Suprapubic skin (tissue), 4 donors: ENCODE data around the gene USP35. TPM values are rescaled to one million over a fixed set of nuclear protein-coding genes. Genes with fewer than 3 reads are reported as not detected.

ENCODE experiments used
- DNase-seq, 2 donors: peaks; one replicate each; pipeline ENCODE4 v3.0.0-alpha.2; 2019; ENCODE audit warnings: low spot score in 2 of 2
- H3K27ac ChIP-seq: fragments of 200-600 bp; sonication (generic); one replicate; pipeline ENCODE4 v1.5.1; 2019
- H3K27me3 ChIP-seq: fragments of 200-600 bp; sonication (generic); one replicate; pipeline ENCODE4 v1.5.1; 2019
- H3K36me3 ChIP-seq: fragments of 200-600 bp; sonication (generic); one replicate; pipeline ENCODE4 v1.5.1; 2019
- H3K4me1 ChIP-seq: fragments of 200-600 bp; sonication (generic); one replicate; pipeline ENCODE4 v1.5.1; 2019
- H3K4me3 ChIP-seq: fragments of 200-600 bp; sonication (generic); one replicate; pipeline ENCODE4 v1.5.1; 2019; ENCODE audit warnings: mild to moderate bottlenecking
- H3K9me3 ChIP-seq: fragments of 200-600 bp; sonication (generic); one replicate; pipeline ENCODE4 v1.5.1; 2019
- EP300 ChIP-seq: sonication (generic); formaldehyde crosslinking; IDR thresholded peaks from one replicate; pipeline ENCODE4 v1.6.1; 2017; ENCODE audit warnings: antibody characterized with exemption
- POLR2A ChIP-seq, 2 donors: fragments of 450-650 bp; IDR thresholded peaks; one replicate each; pipeline ENCODE4 v1.6.1; 2017; ENCODE audit warnings: antibody characterized with exemption in 2 of 2, mild to moderate bottlenecking in 2 of 2, moderate library complexity in 2 of 2
- POLR2AphosphoS5 ChIP-seq, 3 donors: sonication (generic); formaldehyde crosslinking; IDR thresholded peaks; one replicate each; pipeline ENCODE4 v1.6.1; 2017; ENCODE audit warnings: antibody characterized with exemption in 3 of 3
- WGBS: methylation state at CpG from one replicate; pipeline ENCODE4 v1.1.5; 2018; 5-methylcytosine and 5-hydroxymethylcytosine counted together
- total RNA-seq, 4 donors: library from RNA; depleted of rRNA; stranded (reverse); fragments of >200 nt; gene quantifications; one replicate each; pipeline ENCODE4 v1.1.0, GENCODE V29; 2016
- TF ChIP-seq, protein P1 (sequence below), 2 donors: fragments of 200-600 bp in 1 of 2; fragments of 450-650 bp in 1 of 2; sonication (generic) in 1 of 2; IDR thresholded peaks; one replicate each; pipeline ENCODE4 v1.5.1; 2016 to 2019; ENCODE audit warnings: antibody characterized with exemption in 2 of 2, mild to moderate bottlenecking in 1 of 2, moderate library complexity in 1 of 2

The USP35 gene
- total RNA-seq, 4 donors from 2014 or later, result 2.3 to 9.6 (median 5.6) TPM

DNA sequence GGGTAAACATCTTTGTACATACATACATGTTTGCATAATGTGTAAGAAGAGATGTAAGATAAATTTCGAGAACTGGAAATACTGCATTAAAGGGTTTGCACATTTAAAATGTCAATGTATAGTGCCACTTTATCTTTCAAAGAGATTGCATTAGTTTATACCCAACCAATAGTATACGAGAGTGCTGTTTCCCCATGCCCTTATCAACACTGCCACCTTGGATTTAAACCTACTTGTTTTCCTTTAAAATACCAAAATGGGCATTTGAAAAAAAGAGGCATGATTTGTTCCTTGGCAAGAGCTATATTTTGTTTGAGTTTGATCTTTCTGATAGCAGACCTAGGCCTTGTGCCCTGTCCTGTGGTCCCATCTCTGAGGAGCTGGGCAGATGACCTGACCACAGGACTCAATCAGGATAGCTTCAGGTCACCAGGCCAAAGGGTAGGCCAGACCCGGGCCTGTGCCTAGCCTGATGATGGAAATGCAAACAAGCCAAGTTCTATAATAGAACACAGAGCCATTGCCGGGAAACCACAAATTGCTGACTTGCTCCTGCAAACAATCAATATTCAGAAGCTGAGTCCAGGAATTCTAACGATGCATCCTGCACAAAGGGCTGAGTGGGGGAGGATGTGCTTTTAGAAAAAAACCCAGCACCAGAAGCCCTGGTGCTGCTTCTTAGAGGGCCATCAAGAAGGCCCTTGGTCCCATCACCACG is 32.4 kb upstream of the USP35 start:
- no peaks in the 10 kb centered on the region for H3K4me1 ChIP-seq
- H3K36me3 ChIP-seq, result no peaks in the 10 kb centered on the region
- no peak overlapping the region for H3K27ac ChIP-seq
- 66% methylated on average over 6 of the region's 6 CpGs for WGBS
- H3K9me3 ChIP-seq, result no peaks in the 10 kb centered on the region
- no peaks in the 10 kb centered on the region for H3K27me3 ChIP-seq
- no peak overlapping the region for H3K4me3 ChIP-seq
- TF ChIP-seq POLR2AphosphoS5 (IDR thresholded peaks at IDR 0.05), result no peak
- DNase-seq, result no peak

DNA sequence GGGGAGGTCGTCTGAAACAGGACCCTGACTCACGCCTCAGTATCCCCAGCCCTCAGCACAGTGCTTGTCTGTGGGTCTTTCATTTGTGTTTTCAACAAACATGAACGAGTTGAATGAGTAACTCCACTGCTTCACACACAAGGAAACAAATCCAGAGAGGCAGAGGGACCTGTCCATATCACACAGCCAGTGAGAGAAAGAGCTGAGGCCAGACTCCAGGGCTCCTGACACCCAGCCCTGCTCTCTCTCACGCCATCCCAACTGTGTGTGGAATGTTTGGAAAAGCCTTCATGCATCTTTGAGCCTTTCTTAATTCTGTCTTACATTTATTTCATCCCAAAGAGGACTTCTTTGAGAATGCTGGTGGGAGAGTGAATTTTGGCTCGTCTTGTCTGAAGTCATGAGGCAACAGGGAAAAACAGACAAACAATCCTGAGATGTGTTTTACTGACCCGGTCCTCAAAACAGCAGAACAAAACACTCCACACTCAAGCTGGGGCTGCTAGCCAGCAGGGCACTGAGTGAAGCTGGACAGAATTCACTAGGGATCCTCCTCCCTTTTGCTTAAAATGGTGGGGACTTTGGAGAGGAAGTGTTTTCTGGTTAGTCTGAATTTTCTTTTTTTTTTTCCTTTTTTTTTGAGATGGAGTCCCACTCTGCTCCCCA is 29.6 kb upstream of the USP35 start:
- Histone ChIP-seq H3K4me3 (no peak overlapping the region), H3K4me1 (no peaks in the 10 kb centered on the region), H3K9me3 (no peaks in the 10 kb centered on the region), H3K27ac (no peak overlapping the region), H3K27me3 (no peaks in the 10 kb centered on the region), H3K36me3 (no peaks in the 10 kb centered on the region)
- WGBS, result 61% methylated on average over 6 of the region's 6 CpGs
- DNase-seq, result no peak
- TF ChIP-seq POLR2AphosphoS5 (IDR thresholded peaks at IDR 0.05) (no peak), POLR2A (IDR thresholded peaks at IDR 0.05) (no peak), EP300 (no peak)
- TF ChIP-seq, protein P1, sequence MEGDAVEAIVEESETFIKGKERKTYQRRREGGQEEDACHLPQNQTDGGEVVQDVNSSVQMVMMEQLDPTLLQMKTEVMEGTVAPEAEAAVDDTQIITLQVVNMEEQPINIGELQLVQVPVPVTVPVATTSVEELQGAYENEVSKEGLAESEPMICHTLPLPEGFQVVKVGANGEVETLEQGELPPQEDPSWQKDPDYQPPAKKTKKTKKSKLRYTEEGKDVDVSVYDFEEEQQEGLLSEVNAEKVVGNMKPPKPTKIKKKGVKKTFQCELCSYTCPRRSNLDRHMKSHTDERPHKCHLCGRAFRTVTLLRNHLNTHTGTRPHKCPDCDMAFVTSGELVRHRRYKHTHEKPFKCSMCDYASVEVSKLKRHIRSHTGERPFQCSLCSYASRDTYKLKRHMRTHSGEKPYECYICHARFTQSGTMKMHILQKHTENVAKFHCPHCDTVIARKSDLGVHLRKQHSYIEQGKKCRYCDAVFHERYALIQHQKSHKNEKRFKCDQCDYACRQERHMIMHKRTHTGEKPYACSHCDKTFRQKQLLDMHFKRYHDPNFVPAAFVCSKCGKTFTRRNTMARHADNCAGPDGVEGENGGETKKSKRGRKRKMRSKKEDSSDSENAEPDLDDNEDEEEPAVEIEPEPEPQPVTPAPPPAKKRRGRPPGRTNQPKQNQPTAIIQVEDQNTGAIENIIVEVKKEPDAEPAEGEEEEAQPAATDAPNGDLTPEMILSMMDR (IDR thresholded peaks at IDR 0.05), result no peak

DNA sequence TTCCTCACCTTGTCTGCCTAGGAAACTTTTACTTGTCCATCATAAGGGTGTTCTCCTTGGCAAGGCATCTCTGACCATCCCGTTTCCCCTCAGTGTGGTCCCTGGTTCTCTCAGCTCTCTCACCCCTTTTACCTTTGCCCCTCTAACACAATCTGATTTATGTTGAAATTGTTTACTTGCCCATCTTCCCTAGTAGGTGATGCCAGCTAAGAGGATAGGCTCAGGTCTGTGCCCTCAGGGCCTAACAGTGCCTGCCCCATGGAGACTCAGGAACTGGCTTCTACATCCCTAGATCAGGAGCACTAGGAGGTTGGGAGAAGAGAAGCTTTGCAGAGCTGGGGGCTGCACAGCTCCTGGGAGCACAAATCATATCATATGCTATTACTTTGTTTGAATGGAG is 28.2 kb upstream of the USP35 start:
- Histone ChIP-seq H3K27ac (no peak overlapping the region), H3K4me1 (no peaks in the 10 kb centered on the region), H3K36me3 (no peaks in the 10 kb centered on the region), H3K4me3 (no peak overlapping the region), H3K9me3 (no peaks in the 10 kb centered on the region), H3K27me3 (no peaks in the 10 kb centered on the region)
- WGBS, result 94% methylated on average over 1 of the region's 1 CpG
- TF ChIP-seq, protein P1 (IDR thresholded peaks at IDR 0.05), result no peak
- TF ChIP-seq EP300, result no peak
- TF ChIP-seq POLR2AphosphoS5 (IDR thresholded peaks at IDR 0.05), result no peak
- TF ChIP-seq POLR2A (IDR thresholded peaks at IDR 0.05), result no peak
- no peak for DNase-seq

DNA sequence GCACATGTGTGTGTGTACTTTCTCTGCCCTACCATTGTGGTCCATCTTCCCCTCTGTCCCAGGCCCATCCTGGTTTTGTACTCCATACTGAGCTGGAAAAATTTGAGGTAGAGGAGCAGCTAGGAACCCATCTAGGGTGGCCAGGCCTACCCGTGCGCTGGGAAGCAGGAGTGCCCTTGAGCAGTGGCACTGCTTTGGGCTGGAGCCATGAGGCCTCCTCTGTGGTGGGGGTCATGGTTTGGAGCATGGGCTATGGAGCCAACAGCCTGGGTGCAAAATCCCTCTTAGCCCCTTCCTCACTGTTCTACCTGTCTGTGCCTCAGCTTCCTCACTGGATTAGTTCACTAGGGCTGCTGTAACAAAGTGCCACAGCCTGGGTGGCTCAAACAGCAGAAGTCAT is 27.4 kb upstream of the USP35 start:
- H3K36me3 ChIP-seq, result no peaks in the 10 kb centered on the region
- 94% methylated on average over 2 of the region's 2 CpGs for WGBS
- DNase-seq, result no peak
- H3K27ac ChIP-seq, result no peak overlapping the region
- no peak for TF ChIP-seq POLR2AphosphoS5 (IDR thresholded peaks at IDR 0.05)
- TF ChIP-seq EP300, result no peak
- TF ChIP-seq, protein P1 (IDR thresholded peaks at IDR 0.05), result no peak
- no peak for TF ChIP-seq POLR2A (IDR thresholded peaks at IDR 0.05)
- H3K4me1 ChIP-seq, result no peaks in the 10 kb centered on the region
- H3K4me3 ChIP-seq, result no peak overlapping the region
- no peaks in the 10 kb centered on the region for H3K27me3 ChIP-seq
- no peaks in the 10 kb centered on the region for H3K9me3 ChIP-seq

DNA sequence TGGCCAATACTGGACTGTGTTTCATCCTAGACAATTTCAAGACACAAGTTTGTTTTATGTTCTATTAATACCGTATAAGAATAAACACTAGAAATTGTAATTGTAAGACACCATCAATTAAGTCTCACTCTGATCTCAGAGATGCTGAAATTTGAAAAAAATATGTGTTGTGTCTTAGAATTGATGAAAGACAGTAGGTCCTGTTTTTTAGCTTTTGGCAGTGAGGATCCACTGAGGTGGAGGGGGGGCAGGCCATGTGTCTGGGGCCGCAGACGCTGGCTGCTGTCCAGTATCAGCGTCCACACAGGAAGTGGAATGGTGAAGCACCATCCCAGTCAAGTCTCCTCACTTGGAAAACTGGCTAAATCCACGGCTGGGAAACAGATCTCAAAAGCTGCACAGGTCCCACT is 26.8 kb upstream of the USP35 start:
- no peak overlapping the region for H3K4me3 ChIP-seq
- no peaks in the 10 kb centered on the region for H3K36me3 ChIP-seq
- no peak overlapping the region for H3K27ac ChIP-seq
- no peaks in the 10 kb centered on the region for H3K27me3 ChIP-seq
- no peaks in the 10 kb centered on the region for H3K4me1 ChIP-seq
- WGBS, result 53% methylated on average over 5 of the region's 5 CpGs
- DNase-seq, result no peak
- TF ChIP-seq EP300, result no peak
- TF ChIP-seq, protein P1 (IDR thresholded peaks at IDR 0.05), result no peak
- no peak for TF ChIP-seq POLR2AphosphoS5 (IDR thresholded peaks at IDR 0.05)
- TF ChIP-seq POLR2A (IDR thresholded peaks at IDR 0.05), result no peak
- H3K9me3 ChIP-seq, result no peaks in the 10 kb centered on the region
